HepG2 (cell line): ENCODE data around the gene CPNE8. TPM values are rescaled to one million over a fixed set of nuclear protein-coding genes. Genes with fewer than 3 reads are reported as not detected.

Source experiments
- ATAC-seq: fragments of 200-7000 bp; cut with Tn5 transposase; 3 replicates; pipeline ENCODE4 v1.9.1; 2020; ENCODE audit warnings: mild to moderate bottlenecking, moderate library complexity
- BruUV-seq: library from RNA; stranded (reverse); fragments of 400-500 nt; replicated peaks from 2 replicates; lab custom pipeline; 2021; lab: Mats Ljungman, UMichigan
- CTCF ChIA-PET: fragments of 300-600 bp; formaldehyde crosslinking; extraction: SDS; loops from one replicate; lab custom pipeline; 2021; ENCODE audit warnings: low total read pairs, inconsistent platforms, low intra/inter-chr PET ratio; lab: Yijun Ruan, JAX
- POLR2A ChIA-PET: fragments of 350-600 bp; sonication (Branson Sonifier 250); formaldehyde crosslinking; loops from one replicate; lab custom pipeline; 2020; ENCODE audit warnings: antibody characterized with exemption, inconsistent platforms; lab: Yijun Ruan, JAX
- DNase-seq: peaks from one replicate; pipeline ENCODE4 v3.0.0-alpha.2; 2015; ENCODE audit warnings: low spot score
- FAIRE-seq: peaks from 3 replicates; lab custom pipeline; 2011; peaks lifted over from hg19 to GRCh38; lab: Jason Lieb, UNC
- H2AFZ ChIP-seq: one replicate; pipeline ENCODE4 v1.6.1; 2011; ENCODE audit warnings: low read length, inconsistent platforms
- H3K27ac ChIP-seq: fragments of 300-600 bp; 3 replicates; pipeline ENCODE4 v1.8.0; 2011; ENCODE audit warnings: mixed run types, mild to moderate bottlenecking, mixed read lengths, low read length, inconsistent platforms; ENCODE audit not compliant: insufficient read depth; ENCODE audit errors: extremely low read length
- H3K27me3 ChIP-seq, 2 experiments: fragments of 200-600 bp in 1 of 2; 2 replicates in 1 of 2; 3 replicates in 1 of 2; pipeline versions ENCODE4 v1.6.0 to v1.8.0; 2011; ENCODE audit warnings: low read length in 2 of 2, mild to moderate bottlenecking in 2 of 2, moderate library complexity in 2 of 2, inconsistent platforms in 1 of 2; ENCODE audit not compliant: insufficient read depth in 2 of 2, control insufficient read depth in 1 of 2
- H3K36me3 ChIP-seq, 2 experiments: fragments of 200-600 bp in 1 of 2; replicated peaks in 1 of 2; 2 replicates in 1 of 2; 3 replicates in 1 of 2; pipeline versions ENCODE4 v1.5.1 to v1.8.0; 2011; ENCODE audit warnings: low read length in 2 of 2, inconsistent platforms in 1 of 2; ENCODE audit not compliant: insufficient read depth in 2 of 2, control insufficient read depth in 1 of 2
- H3K4me1 ChIP-seq: 2 replicates; pipeline ENCODE4 v1.5.1; 2012; ENCODE audit warnings: low read length, inconsistent platforms; ENCODE audit not compliant: insufficient read depth
- H3K4me2 ChIP-seq: 2 replicates; pipeline ENCODE4 v1.6.0; 2011; ENCODE audit warnings: low read depth, low read length, inconsistent platforms
- H3K4me3 ChIP-seq, 3 experiments: fragments of 200-600 bp in 1 of 3; sonication (generic), shearing (Covaris generic) in 1 of 3; replicated peaks in 1 of 3; 2 replicates each; pipeline ENCODE4 v1.5.1; 2011 to 2016; ENCODE audit warnings: low read length in 3 of 3, inconsistent platforms in 2 of 3, low read depth in 2 of 3, mild to moderate bottlenecking in 2 of 3, control low read depth in 1 of 3, mixed read lengths in 1 of 3; ENCODE audit not compliant: insufficient read depth in 1 of 3
- H3K79me2 ChIP-seq: one replicate; pipeline ENCODE4 v1.6.1; 2011; ENCODE audit warnings: low read length, inconsistent platforms; ENCODE audit not compliant: insufficient read depth
- H3K9ac ChIP-seq: 2 replicates; pipeline ENCODE4 v1.6.0; 2011; ENCODE audit warnings: mild to moderate bottlenecking, low read depth, low read length, inconsistent platforms; ENCODE audit not compliant: insufficient read depth
- H3K9me3 ChIP-seq: 2 replicates; pipeline ENCODE4 v1.5.1; 2012; ENCODE audit warnings: mild to moderate bottlenecking, low read length
- H4K20me1 ChIP-seq: 2 replicates; pipeline ENCODE4 v1.6.0; 2011; ENCODE audit warnings: inconsistent platforms, mild to moderate bottlenecking, low read length, moderate library complexity; ENCODE audit not compliant: insufficient read depth
- ATF7-NPFF ChIP-seq: sonication (generic); formaldehyde crosslinking; IDR thresholded peaks from 2 replicates; pipeline ENCODE4 v1.8.1; 2023; ENCODE audit warnings: mild to moderate bottlenecking, low read depth, missing genetic modification reagents, moderate library complexity
- JUN ChIP-seq: sonication (generic); formaldehyde crosslinking; IDR thresholded peaks from 2 replicates; pipeline ENCODE4 v1.4.0; 2020; ENCODE audit warnings: mild to moderate bottlenecking, missing genetic modification reagents
- SUZ12 ChIP-seq: fragments of 150-350 bp; IDR thresholded peaks from 2 replicates; pipeline ENCODE4 v1.6.1; 2014; ENCODE audit warnings: low read depth, low read length
- TEAD2 ChIP-seq: sonication (generic); formaldehyde crosslinking; IDR thresholded peaks from 2 replicates; pipeline ENCODE4 v1.9.0; 2021; ENCODE audit warnings: missing genetic modification reagents
- ZC3H4 ChIP-seq: sonication (generic); formaldehyde crosslinking; IDR thresholded peaks from 2 replicates; pipeline ENCODE4 v1.4.0; 2020; ENCODE audit warnings: missing genetic modification reagents, borderline replicate concordance
- ZFAT ChIP-seq: sonication (generic); formaldehyde crosslinking; conservative IDR thresholded peaks from 2 replicates; pipeline ENCODE4 v1.8.1; 2023; ENCODE audit warnings: missing genetic modification reagents, inconsistent platforms
- ZFP37 ChIP-seq: sonication (generic); formaldehyde crosslinking; IDR thresholded peaks from 2 replicates; pipeline ENCODE4 v1.4.0; 2020; ENCODE audit warnings: missing genetic modification reagents, borderline replicate concordance
- ZNF230 ChIP-seq: sonication (generic); formaldehyde crosslinking; IDR thresholded peaks from 2 replicates; pipeline ENCODE4 v1.4.0; 2020; ENCODE audit warnings: mild to moderate bottlenecking, missing genetic modification reagents
- ZNF501 ChIP-seq: sonication (generic); formaldehyde crosslinking; IDR thresholded peaks from 2 replicates; pipeline ENCODE4 v1.5.1; 2020; ENCODE audit warnings: mild to moderate bottlenecking, moderate library complexity, missing genetic modification reagents
- ZNF569 ChIP-seq: sonication (generic); formaldehyde crosslinking; IDR thresholded peaks from 2 replicates; pipeline ENCODE4 v1.5.0; 2020; ENCODE audit warnings: mild to moderate bottlenecking, missing genetic modification reagents, moderate library complexity, borderline replicate concordance
- ZNF747 ChIP-seq: sonication (generic); formaldehyde crosslinking; IDR thresholded peaks from 2 replicates; pipeline ENCODE4 v1.8.1; 2023; ENCODE audit warnings: missing genetic modification reagents, mild to moderate bottlenecking, borderline replicate concordance
- ZNF841 ChIP-seq: sonication (generic); formaldehyde crosslinking; IDR thresholded peaks from 2 replicates; pipeline ENCODE4 v1.8.1; 2023; ENCODE audit warnings: missing genetic modification reagents, borderline replicate concordance
- WGBS: methylation state at CpG from one replicate; pipeline ENCODE4 v1.1.6; 2017; ENCODE audit warnings: low lambda C conversion rate; 5-methylcytosine and 5-hydroxymethylcytosine counted together
- in situ Hi-C: cut with HindIII; loops from 2 replicates; pipeline ENCODE4 v1.10.0; 2017; ENCODE audit warnings: low pct_unique_long_range_greater_than_20kb; ENCODE audit not compliant: extremely low pct_ligation_motif_present
- intact Hi-C: fragments of 100-400 bp; cut with micrococcal nuclease; formaldehyde crosslinking; loops from one replicate; pipeline ENCODE4 v1.10.0; 2022; ENCODE audit not compliant: unreplicated experiment
- polyA plus RNA-seq, 8 experiments: library from polyadenylated mRNA; depleted of rRNA in 3 of 8; stranded (reverse) in 7 of 8; unstranded in 1 of 8; fragments of >200 nt; fragmentation: Illumina TruSeq in 4 of 8; extraction: Trizol in 4 of 8; gene quantifications; 2 replicates each; pipeline versions ENCODE4 v1.2.1 to v1.2.3, GENCODE V29; 2011 to 2016; ENCODE audit warnings: low read depth in 4 of 8, missing spikeins in 1 of 8, mixed read lengths in 1 of 8; ENCODE audit not compliant: insufficient read depth in 1 of 8
- total RNA-seq, 5 experiments: library from RNA; depleted of rRNA; stranded (reverse); fragments of >200 nt; fragmentation: Illumina TruSeq; extraction: Trizol; gene quantifications; 2 replicates each; pipeline ENCODE4 v1.2.3, GENCODE V29; 2016; ENCODE audit warnings: low read depth in 1 of 5
- TF ChIP-seq, protein P1 (sequence below): sonication (generic); formaldehyde crosslinking; IDR thresholded peaks from 2 replicates; pipeline ENCODE4 v1.8.1; 2022; ENCODE audit warnings: low read depth, mild to moderate bottlenecking, missing genetic modification reagents
- TF ChIP-seq, protein P2 (sequence below): sonication (generic); formaldehyde crosslinking; IDR thresholded peaks from 2 replicates; pipeline ENCODE4 v1.9.0; 2021; ENCODE audit warnings: missing genetic modification reagents, mild to moderate bottlenecking, borderline replicate concordance
- TF ChIP-seq, protein P3 (sequence below): sonication (generic); formaldehyde crosslinking; IDR thresholded peaks from 2 replicates; pipeline ENCODE4 v1.8.0; 2023; ENCODE audit warnings: mild to moderate bottlenecking, missing genetic modification reagents

Gene CPNE8
- total and polyA plus RNA-seq, 2 of the 13 experiments (the other 11 are each of a cell fraction or from before 2014, with no cell fraction given), result 2.4 to 2.7 TPM

DNA sequence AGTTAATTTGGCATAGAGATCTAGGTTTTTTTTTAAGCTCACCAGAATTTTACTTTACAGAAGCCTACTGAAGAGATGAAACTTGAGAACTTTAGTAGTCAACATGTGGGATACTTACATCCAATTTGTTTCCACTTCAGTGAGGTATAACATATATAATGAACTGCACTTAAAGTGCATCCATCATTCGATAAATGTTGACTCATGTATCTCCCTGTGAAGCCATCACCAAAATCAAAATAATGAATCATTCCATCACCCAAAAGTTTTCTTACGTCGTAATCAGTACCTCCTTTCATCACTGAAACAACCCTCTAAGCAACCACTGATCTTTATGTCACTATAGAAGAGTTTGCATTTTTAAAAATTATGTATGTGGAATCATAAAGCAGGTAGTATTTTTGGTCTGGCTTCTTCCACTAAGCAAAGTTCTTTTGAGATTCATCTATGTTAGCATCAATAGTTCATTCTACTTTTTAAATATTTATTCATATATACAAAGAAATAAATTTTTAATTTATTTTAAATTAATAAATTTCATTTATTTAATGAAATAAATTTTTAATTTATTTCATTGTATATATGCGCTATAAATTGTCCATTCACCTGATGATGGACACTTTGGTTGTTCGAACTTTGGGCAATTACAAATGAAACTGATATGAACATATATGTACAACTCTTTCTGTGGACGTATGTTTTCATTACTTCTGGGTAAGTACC lies 2.0 kb upstream of the CPNE8 start:
- POLR2A ChIA-PET, result interaction anchor here (2.8 kb wide), 1 partner anchor 15 kb away, joined by 15 read pairs; no protein-coding TSS in a partner anchor
- H3K27me3 ChIP-seq, result 0 out of 5 replicates have a peak, but pooled peaks cover 0 to 6% of the 10 kb centered on the region in 2 experiments
- intact Hi-C loops, result loop anchor here (5.0 to 10.0 kb wide), 2 partner anchors 195 to 583 kb away; no protein-coding TSS in a partner anchor

More for the DNA sequence above, 2.0 kb upstream of the CPNE8 start:
- peaks cover 20% of the 10 kb centered on the region; the same call in 1 of the 2 replicates for H3K4me1 ChIP-seq
- DNase-seq (no peak), FAIRE-seq (no peak)
- TF ChIP-seq ZNF501 (CRISPR knock-in tag), result no peak
- TF ChIP-seq ZNF747 (CRISPR knock-in tag), result no peak
- TF ChIP-seq, protein P1, sequence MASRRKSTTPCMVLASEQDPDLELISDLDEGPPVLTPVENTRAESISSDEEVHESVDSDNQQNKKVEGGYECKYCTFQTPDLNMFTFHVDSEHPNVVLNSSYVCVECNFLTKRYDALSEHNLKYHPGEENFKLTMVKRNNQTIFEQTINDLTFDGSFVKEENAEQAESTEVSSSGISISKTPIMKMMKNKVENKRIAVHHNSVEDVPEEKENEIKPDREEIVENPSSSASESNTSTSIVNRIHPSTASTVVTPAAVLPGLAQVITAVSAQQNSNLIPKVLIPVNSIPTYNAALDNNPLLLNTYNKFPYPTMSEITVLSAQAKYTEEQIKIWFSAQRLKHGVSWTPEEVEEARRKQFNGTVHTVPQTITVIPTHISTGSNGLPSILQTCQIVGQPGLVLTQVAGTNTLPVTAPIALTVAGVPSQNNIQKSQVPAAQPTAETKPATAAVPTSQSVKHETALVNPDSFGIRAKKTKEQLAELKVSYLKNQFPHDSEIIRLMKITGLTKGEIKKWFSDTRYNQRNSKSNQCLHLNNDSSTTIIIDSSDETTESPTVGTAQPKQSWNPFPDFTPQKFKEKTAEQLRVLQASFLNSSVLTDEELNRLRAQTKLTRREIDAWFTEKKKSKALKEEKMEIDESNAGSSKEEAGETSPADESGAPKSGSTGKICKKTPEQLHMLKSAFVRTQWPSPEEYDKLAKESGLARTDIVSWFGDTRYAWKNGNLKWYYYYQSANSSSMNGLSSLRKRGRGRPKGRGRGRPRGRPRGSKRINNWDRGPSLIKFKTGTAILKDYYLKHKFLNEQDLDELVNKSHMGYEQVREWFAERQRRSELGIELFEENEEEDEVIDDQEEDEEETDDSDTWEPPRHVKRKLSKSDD (CRISPR knock-in tag), result no peak
- no peak for TF ChIP-seq ZNF230 (CRISPR knock-in tag)
- no peak for TF ChIP-seq ZNF569 (CRISPR knock-in tag)
- TF ChIP-seq, protein P2, sequence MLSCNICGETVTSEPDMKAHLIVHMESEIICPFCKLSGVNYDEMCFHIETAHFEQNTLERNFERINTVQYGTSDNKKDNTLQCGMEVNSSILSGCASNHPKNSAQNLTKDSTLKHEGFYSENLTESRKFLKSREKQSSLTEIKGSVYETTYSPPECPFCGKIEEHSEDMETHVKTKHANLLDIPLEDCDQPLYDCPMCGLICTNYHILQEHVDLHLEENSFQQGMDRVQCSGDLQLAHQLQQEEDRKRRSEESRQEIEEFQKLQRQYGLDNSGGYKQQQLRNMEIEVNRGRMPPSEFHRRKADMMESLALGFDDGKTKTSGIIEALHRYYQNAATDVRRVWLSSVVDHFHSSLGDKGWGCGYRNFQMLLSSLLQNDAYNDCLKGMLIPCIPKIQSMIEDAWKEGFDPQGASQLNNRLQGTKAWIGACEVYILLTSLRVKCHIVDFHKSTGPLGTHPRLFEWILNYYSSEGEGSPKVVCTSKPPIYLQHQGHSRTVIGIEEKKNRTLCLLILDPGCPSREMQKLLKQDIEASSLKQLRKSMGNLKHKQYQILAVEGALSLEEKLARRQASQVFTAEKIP (CRISPR knock-in tag), result no peak
- TF ChIP-seq ZFP37 (CRISPR knock-in tag), result no peak
- no peak for TF ChIP-seq ZFAT (CRISPR knock-in tag)
- no peak for TF ChIP-seq SUZ12
- no peak for TF ChIP-seq ZNF841 (CRISPR knock-in tag)
- TF ChIP-seq ATF7-NPFF (CRISPR knock-in tag), result no peak
- TF ChIP-seq TEAD2 (CRISPR knock-in tag), result no peak
- no peak for TF ChIP-seq ZC3H4 (CRISPR knock-in tag)
- no peak for TF ChIP-seq JUN
- TF ChIP-seq, protein P3, sequence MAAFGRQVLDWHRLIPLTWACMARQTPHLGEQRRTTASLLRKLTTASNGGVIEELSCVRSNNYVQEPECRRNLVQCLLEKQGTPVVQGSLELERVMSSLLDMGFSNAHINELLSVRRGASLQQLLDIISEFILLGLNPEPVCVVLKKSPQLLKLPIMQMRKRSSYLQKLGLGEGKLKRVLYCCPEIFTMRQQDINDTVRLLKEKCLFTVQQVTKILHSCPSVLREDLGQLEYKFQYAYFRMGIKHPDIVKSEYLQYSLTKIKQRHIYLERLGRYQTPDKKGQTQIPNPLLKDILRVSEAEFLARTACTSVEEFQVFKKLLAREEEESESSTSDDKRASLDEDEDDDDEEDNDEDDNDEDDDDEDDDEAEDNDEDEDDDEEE (CRISPR knock-in tag), result no peak
- TF ChIP-seq, all 625 proteins: peak for 0
- ATAC-seq, result no peak
- Histone ChIP-seq H4K20me1 (no peaks in the 10 kb centered on the region), H3K27ac (no peak overlapping the region), H2AFZ (peak overlapping the region; percentile 72), H3K36me3 (no peaks in the 10 kb centered on the region), H3K9ac (no peak overlapping the region), H3K79me2 (no peaks in the 10 kb centered on the region), H3K4me2 (peak overlapping the region; percentile 85), H3K4me3 (peak overlapping the region; percentile 52 to 74 (median 56); a peak in 4 of 6 replicates), H3K9me3 (no peaks in the 10 kb centered on the region)
- no TSS peak for BruUV-seq
- WGBS, result 53% methylated on average over 6 of the region's 6 CpGs
- in situ Hi-C loops, result loop anchor here (25.0 kb wide), 2 partner anchors 570 to 770 kb away; no protein-coding TSS in a partner anchor
- CTCF ChIA-PET, result no interaction called here
